ENCODE results near the gene SKOR1. TPM values are rescaled to one million over a fixed set of nuclear protein-coding genes. Genes with fewer than 3 reads are reported as not detected.
A peak's percentile ranks its signal among the peaks of the same experiment; 100 is the strongest.

Gene SKOR1
- total and polyA plus RNA-seq, 2 of the 8 experiments (the other 6 are each of a cell fraction or from before 2014, with no cell fraction given) = 0.03 to 0.11 TPM

- Histone ChIP-seq H3K36me3 (ENCODE audit: control insufficient read depth in 2 of 4, insufficient read depth in 4 of 4, low read length in 3 of 4) (no peaks in the 10 kb centered on the region), H3K18ac (ENCODE audit: extremely low read depth, low read length) (no peak overlapping the region), H4K91ac (replicated peaks; ENCODE audit: insufficient read length, low read length) (no peak overlapping the region), H3K27ac (ENCODE audit: low read depth, low read length) (no peak overlapping the region), H3K79me1 (ENCODE audit: low read depth, low read length) (no peaks in the 10 kb centered on the region), H2BK12ac (ENCODE audit: low read depth, low read length) (no peak overlapping the region), H3K4me2 (ENCODE audit: insufficient read depth in 1 of 2, low read depth in 2 of 2, low read length in 2 of 2) (no peak overlapping the region), H3K4ac (replicated peaks; ENCODE audit: insufficient read length, low read depth, low read length) (no peak overlapping the region), H3K56ac (replicated peaks; ENCODE audit: insufficient read length, low read depth, low read length) (no peak overlapping the region), H2AK5ac (ENCODE audit: low read depth, low read length) (no peak overlapping the region), H2BK15ac (ENCODE audit: low read length) (no peak overlapping the region), H3K9ac (replicated peaks in 1 of 4; ENCODE audit: extremely low read depth in 1 of 4, low read depth in 3 of 4, low read length in 3 of 4) (no peak overlapping the region), H3K4me1 (replicated peaks in 1 of 4; ENCODE audit: control insufficient read depth in 3 of 4, insufficient read depth in 4 of 4, low read length in 3 of 4) (peaks cover 6 to 16% (median 9%) of the 10 kb centered on the region in 4 experiments; a peak in 5 of 7 replicates), H3K79me2 (ENCODE audit: control insufficient read depth in 1 of 2, insufficient read depth in 2 of 2, low read length in 2 of 2) (no peaks in the 10 kb centered on the region), H3K14ac (ENCODE audit: insufficient read length) (no peak overlapping the region), H2BK5ac (ENCODE audit: low read depth, low read length) (no peak overlapping the region), H3K4me3 (ENCODE audit: extremely low read depth in 1 of 4, insufficient read depth in 2 of 4, low read depth in 3 of 4, low read length in 4 of 4) (no peak overlapping the region), H3K9me3 (ENCODE audit: insufficient read depth in 2 of 2, low read depth in 1 of 2, low read length in 1 of 2) (no peaks in the 10 kb centered on the region), H3K27me3 (replicated peaks in 1 of 4; ENCODE audit: control insufficient read depth in 3 of 4, extremely low read depth in 1 of 4, insufficient read depth in 3 of 4, low read length in 3 of 4) (peaks cover 0 to 2% (median 0%) of the 10 kb centered on the region in 4 experiments; a peak in 1 of 7 replicates), H4K8ac (ENCODE audit: extremely low read depth, insufficient read depth, low read length) (no peak overlapping the region), H2AFZ (ENCODE audit: low read length) (0 out of 2 replicates have a peak overlapping the region, but pooled peaks have one; percentile 33), H2BK20ac (ENCODE audit: low read length) (no peak overlapping the region), H2BK120ac (replicated peaks; ENCODE audit: low read depth, low read length) (no peak overlapping the region), H3K23ac (ENCODE audit: insufficient read length) (no peak overlapping the region), H4K20me1 (replicated peaks in 1 of 2; ENCODE audit: control insufficient read depth in 1 of 2, insufficient read depth in 2 of 2, low read length in 2 of 2) (no peaks in the 10 kb centered on the region), H3K23me2 (ENCODE audit: low read depth, low read length) (no peaks in the 10 kb centered on the region), H4K5ac (ENCODE audit: insufficient read length, low read depth, low read length) (no peak overlapping the region)
- CTCF ChIA-PET (ENCODE audit: partially characterized antibody) = interaction anchor here (1.0 to 3.6 kb wide), 2 partner anchors 8 to 298 kb away, joined by 3 to 15 read pairs; no protein-coding TSS in a partner anchor
- POLR2A ChIA-PET (ENCODE audit: partially characterized antibody) = no interaction called here
- WGBS, 2 experiments (ENCODE audit: extremely low coverage in 1 of 2, insufficient coverage in 1 of 2, insufficient read length in 1 of 2, insufficient replicate concordance in 2 of 2, low coverage in 1 of 2, low lambda C conversion rate in 2 of 2, missing lambda C conversion rate in 1 of 2) = 88% methylated on average over 3 of the region's 3 CpGs; no CpG with 5 or more reads in 1 of the 2 experiments
- DNase-seq (ENCODE audit: low read depth in 1 of 2, low spot score in 2 of 2) = no peak
- FAIRE-seq = no peak
- TF ChIP-seq ATF3 (IDR thresholded peaks at IDR 0.05; ENCODE audit: insufficient read depth, low read depth, low read length) (no peak), SRF (IDR thresholded peaks at IDR 0.05; ENCODE audit: low read depth, low read length) (no peak), RXRA (IDR thresholded peaks at IDR 0.05; ENCODE audit: insufficient read depth, low read depth, low read length) (no peak), CHD2 (IDR thresholded peaks at IDR 0.05; ENCODE audit: low read length) (no peak), SIX5 (IDR thresholded peaks at IDR 0.05; ENCODE audit: low read depth, low read length) (no peak), RFX5 (IDR thresholded peaks at IDR 0.05; ENCODE audit: borderline replicate concordance, low read depth, low read length) (no peak)
Observed at GRCh38 chr15:67855842-67856241, 30.5 kb downstream of the SKOR1 start.
